NCI-H187 treated with DMSO at 0.1 percent for 48 hours (cell line): ENCODE measurements around the gene TMEM185B.

Source experiments
- DNase-seq: peaks from one replicate; lab custom pipeline; 2025; lab: John Stamatoyannopoulos, UW

TMEM185B gene

DNA sequence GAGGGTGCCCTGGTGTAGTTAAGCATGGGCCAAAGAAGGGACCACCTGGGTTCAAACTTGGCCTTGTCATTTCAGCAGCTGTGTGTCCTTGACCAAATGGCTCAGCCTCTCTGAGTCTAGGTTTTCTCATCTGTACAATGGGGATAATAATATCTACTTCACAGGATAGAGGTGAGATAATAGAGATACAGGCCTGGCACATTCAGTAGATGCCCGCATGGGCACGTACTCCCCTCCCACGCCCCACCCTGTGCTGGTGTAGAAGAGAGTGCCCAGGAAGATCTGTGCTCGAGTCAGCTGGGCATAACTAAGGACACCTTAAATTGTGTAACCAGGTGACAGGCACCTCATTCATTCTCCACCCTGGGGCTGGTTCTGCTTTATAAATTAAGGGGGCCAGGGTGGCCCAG lies 8.4 kb upstream of the TMEM185B start:
- DNase-seq, result no peak

- DNase-seq, result no peak
These were observed 7.6 kb upstream of the TMEM185B start for GRCh38 chr2:120230515-120231471.

GRCh38 chr2:120229341-120229740 lies 6.1 kb upstream of the TMEM185B start:
- DNase-seq, result no peak

DNA sequence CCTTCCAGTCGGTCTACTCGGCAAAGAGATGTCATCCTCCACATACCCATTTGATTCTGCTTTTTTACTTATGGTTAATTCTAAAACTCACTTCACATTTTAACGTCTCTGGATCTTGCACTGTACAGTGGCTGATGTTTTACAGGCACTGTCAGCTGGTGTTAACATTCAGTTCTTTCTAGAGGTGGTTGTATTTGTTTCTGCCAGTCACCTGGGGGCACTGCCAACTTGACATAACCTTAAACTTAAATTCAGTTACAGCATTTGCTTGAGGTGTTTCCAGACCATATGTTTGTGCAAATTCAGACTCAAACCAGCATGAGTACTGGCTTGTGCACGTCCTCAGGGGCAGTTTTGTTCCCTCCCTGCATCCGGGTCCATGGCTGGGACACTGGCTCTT lies 5.3 kb upstream of the TMEM185B start:
- no peak for DNase-seq

DNA sequence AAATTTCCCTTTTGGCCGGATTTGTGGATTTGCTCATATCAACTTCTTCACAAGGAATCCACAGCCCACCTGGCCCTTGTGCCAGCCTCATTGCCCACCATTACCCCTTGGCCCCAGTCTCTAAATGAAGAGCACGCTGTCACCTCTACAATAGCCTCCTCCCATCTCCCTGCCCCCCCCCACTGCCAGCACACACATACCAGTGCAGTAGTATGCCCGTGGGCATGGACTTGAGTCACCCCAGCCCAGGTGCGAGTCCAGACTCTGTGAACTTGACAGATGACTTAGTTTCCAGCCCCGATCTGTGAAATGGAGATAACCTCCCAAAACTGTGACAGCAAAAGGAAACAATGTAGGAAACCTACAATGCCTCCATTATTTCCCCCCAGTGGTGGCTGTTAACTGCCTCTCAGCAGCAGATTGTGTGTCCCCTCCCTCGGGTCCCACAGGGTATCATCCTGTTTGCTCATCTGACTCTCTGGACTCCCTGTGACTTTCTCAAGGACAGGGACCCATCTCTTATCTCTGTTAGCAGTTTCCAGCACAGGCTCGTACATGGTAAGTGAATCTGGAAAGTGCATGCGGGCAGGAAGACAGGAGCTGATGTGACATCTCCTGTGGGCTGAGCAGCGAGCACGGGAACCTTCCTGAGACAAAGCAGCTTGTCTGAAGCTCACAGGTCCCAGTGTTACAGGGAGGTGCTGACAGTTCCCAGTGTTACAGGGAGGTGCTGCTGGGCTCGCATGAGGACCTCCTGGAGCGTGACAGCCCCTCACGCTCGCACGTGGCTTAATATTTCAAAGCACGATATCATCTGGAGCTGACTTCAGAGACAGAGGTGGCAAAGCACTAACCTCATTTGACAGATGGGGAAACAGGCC lies 4.2 kb upstream of the TMEM185B start:
- DNase-seq, result no peak

- no peak for DNase-seq
These were observed 3.1 kb upstream of the TMEM185B start for GRCh38 chr2:120226316-120226715.

- DNase-seq, result no peak
These were observed 2.4 kb upstream of the TMEM185B start for GRCh38 chr2:120225549-120226065.

GRCh38 chr2:120224735-120225548 lies 1.7 kb upstream of the TMEM185B start:
- DNase-seq, result no peak

DNA sequence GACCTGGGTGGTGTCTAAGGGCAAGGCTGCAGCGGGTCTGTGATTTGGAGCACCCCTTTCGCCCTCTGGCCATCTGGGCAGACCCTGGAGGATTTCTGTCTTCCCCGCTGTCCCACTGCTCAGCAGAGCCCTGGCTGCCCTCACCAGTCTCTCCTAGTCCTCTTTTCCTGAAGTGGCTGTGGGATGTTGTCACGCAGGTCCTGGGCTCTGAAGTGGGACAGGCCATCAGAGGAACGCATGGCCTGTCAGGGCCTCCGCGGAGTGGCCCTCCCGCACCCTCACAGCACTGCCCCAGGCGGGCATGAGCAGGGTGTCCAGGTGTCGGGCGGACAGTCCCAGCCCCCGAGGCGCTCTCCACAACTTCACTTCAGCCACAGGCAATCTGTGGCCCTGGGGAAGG lies 1.1 kb upstream of the TMEM185B start:
- no peak for DNase-seq

DNA sequence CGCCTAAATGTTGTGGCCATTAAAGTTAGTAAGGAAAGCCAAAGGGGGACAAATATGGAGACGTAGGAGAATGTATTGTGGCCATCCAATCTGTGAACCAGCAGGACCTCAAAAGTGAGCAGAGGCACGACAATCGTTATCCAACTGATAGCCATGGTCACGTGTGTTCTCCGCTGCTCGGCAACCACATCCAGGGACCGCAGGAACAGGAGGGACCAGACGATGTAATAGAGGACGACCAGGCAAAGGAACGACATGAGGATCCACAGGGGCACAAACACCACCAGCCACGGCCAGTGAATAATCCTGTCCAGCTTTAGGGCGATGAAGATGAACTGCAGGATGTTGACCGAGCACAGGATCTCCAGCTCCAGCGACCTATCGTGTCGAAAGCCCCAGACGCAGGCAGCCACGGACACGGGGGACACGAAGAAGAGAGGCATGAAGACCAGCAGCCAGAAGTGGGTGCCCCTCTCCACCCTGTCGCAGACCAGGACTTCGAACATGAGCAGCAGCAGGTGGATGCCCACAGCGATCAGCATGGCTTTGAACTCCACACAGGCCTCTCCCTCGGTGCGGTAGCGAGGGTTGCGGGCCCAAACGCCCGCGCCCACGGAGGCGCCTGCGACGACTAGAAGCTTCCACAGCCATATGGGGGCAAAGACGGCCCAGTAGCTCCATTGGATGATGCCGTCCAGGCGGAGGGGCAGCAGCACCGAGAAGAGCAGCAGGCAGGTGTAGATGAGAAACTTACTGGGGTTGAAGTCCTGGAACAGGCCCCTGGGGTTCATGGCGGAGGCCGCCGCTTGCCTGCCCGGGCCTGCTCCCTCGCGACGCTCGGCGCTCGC lies 790 bp downstream of the TMEM185B start:
- no peak for DNase-seq

GRCh38 chr2:120221616-120222015 lies 1.6 kb downstream of the TMEM185B start:
- no peak for DNase-seq

DNA sequence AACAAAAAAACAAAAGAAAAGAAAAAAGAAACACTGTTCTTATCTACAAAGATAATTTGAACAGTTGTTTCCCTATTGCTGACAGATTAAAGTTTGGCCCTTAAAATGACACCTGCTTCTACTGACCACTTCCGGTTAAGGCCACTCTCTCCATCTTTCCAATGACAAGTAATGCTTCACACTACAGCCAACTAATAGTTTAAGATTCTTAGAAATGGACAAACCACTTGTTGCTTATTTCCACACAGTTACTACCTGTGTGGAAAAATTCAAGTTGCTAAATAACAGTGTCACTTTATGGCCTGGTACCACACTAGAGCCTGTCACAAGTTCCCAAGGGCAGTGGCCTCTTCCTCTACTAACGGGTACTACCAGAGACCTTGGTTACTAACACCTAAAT lies 2.4 kb downstream of the TMEM185B start:
- no peak for DNase-seq

DNA sequence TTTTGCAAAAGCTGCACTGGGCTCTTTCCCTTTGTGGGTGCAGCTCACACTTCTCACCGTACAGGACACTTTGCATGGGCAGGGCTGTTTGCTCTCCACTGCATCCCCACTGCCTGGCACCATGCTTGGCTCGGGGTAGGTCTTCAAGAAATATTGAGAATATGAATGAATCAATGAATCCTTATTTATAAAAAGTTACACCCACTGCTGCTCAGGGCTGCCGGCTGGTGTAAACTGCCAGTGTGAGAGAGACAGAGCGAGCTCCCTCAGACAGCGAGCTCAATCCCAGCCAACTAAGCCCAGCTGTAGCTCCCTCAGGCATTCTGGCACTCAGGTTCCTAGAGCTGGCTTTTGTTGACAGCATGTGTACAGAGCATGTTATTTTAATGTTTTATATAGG lies 3.4 kb downstream of the TMEM185B start:
- no peak for DNase-seq

DNA sequence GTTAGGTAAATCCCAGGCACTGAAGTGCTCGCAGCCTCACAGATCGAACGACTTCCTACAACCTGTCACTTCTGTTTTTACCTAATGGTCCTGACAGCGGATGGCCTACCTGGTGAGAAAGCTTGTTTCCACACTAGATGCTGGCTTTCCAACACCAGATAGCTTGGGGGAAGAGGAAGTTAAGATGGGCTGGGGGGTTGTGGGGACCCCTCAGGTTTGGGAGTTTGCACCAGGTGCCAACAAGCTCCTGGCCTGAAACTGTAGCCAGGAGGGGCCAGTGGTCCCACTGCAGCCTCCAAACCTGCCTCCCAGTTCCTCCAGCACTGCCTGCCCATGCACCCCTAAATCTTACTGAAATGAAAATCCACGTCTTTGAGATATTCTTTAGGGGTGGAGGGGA lies 3.9 kb downstream of the TMEM185B start:
- DNase-seq, result no peak

DNA sequence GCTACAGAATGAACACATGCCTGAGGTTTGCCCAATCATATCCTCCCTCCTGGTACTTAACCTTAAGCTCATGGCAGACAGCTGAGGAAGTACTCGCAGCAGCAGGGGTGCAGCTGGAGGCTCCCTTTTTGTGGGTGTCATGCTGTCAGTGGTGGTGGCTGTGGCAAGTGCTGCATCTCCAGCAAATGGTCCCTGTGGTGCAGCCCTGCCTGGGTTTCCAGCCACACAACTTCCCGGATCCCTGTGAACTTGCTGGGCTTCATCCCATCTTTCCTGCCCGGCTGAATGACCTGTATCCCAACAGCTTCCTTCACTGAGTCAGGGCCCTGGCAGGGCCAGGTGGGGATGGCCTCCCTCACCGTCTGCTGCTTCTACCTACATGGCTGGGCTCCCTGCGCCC lies 5.0 kb downstream of the TMEM185B start:
- no peak for DNase-seq

DNA sequence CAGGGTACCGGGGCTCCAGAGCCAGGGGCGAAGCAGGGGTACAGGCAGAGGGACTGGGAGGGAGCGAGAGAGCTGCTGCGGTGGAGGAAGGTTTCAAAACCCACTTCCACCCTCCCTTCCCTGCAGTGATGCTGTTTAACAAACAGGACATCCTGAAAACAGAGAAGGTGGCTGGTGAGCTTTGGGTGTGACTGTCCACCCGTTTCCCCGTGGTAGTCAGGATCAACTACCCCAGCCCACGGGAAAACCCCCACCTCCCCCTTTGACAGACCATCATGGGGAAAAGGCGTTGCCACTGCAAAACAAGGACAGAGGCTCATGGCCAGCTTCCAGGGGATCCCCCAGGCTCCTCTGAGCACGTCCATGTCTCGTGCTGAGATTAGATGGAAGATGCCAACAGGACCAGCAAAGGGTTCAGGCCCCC lies 12.9 kb downstream of the TMEM185B start:
- DNase-seq, result no peak

- DNase-seq, result no peak
These were observed 13.6 kb downstream of the TMEM185B start for GRCh38 chr2:120209427-120210269.

- no peak for DNase-seq
These were observed 14.5 kb downstream of the TMEM185B start for GRCh38 chr2:120208381-120209353.
